GM21786 (cell line): ENCODE results near the gene HDGF.

Source experiments
- ATAC-seq: cut with Tn5 transposase; IDR thresholded peaks from one replicate; pipeline ENCODE4 v1.9.1; 2021; ENCODE audit not compliant: unreplicated experiment

HDGF gene

DNA sequence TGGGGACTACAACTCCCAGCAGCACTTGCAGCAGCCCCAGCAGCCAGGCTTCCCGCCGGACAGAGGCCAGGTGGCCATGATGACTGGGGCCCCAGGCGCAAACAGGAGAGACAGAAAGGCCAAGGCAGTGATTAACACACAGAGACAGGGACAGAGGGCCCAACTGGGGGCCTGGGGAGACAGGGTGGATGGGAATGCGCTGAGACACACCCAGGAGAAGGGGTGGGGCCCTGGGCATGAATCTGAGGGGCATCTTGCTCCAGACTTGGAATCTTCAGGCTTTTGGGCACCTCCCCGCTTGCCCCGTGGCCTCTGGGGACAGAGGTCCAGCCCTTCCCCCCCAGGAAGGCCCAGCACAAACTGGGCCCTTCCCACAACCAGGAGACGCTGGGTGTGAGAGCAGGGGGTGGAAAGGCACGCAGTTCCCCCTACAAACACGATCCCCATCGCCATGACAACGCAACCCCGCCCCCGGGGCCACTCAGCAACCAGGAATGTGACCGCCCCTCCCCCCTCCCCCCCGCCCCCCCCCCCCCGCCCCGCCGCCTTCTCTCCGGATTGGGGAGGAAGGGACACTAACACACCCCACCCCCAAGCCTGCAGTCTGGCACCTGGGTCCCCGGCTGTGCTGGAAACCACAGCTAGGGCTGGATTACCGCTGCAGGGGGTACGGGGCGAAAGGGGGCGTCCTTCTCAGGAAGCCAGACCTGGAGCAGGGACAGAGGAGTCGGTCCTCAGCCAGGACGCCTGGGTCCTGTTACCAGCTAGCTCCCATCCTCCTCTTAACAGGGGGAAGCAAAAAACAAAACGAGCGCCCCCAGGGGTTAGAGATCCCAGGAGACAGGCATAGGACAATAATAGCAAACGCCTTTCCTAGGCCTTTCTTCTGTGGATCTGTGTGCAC, 4.5 kb downstream of the HDGF start:
- no peak for ATAC-seq

DNA sequence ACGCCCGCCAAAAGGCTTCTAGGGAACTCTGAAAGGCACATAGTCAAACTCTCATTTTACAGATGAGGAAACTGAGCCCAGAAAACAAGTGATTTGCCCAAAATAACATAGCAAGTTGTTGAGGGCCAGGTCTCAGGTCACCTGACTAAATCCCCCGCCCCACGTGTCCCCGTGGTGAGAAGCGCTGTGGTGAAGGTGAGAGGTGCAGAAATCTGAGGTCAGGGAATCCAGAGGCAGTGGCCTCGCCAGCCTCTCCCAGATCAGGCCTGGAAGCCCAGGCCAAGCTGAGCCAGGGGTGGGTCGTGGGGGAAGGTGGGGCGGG, 5.1 kb downstream of the HDGF start:
- no peak for ATAC-seq

DNA sequence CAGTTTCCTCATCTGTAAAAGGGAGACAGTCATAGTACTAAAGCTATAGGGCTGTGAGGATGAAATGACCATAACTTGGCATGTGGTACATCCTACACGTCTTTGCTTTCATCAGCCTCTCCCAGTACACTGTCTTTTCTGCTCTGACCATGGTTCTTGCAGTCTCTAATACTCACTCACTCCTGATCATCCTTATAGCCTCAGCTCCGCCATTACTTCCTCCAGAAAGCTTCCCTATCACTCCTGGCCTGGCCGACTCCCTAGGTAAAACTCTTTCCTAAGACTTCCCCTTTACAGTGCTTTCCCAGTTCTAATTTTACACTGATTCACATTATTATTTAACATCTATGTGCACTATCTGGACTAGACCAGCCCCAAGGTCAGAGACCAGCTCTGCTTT, 5.6 kb downstream of the HDGF start:
- no peak for ATAC-seq

DNA sequence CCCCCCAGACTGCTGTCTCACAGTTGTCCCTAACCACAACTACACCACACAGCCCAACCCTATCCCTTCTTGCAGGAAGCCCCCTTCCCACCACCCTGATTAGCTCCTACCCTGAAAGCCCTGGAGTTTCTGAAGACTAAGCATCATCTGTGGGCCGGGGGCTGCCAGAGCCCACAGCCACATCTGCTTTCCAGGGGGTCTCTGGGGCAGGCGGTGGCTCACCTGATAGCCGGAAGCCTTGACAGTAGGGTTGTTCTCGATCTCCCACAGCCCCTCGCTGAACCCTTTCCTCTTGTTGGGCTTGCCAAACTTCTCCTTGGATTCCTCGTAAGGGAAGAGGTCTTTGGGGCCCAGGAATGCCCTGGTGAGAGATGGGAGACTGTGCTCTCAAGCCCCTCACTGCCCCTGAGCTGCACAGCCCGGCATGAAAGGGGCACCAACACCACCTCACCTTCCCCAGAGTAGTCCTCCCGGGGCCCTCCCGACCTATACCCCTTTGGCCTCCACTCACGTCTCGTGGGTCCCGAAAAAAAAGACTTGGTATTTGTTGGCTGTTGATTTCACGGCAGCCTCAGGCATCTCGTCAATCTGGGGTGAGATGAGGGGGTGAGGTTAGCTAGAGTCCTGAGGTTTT, 6.6 kb downstream of the HDGF start:
- ATAC-seq: no peak

DNA sequence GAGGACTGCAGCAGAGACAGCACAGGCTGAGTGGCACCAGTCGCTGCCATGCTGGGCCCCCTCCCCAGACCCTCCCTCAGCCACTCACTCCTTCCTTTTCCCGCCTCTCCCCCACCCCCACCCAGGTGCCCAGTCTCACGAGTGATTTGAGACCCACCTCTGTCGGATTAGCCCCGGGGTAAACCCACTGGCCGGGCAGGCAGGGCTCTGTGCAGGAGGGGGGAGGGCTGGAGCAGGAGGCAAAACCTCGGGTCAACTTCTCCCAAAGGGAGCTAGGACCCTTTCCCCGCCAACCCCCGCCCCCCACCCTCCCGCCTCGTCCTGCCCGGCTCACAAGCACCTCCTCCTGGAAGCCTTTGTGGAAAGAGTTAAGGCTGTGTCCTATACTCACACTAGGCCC, 7.1 kb downstream of the HDGF start:
- ATAC-seq: no peak

DNA sequence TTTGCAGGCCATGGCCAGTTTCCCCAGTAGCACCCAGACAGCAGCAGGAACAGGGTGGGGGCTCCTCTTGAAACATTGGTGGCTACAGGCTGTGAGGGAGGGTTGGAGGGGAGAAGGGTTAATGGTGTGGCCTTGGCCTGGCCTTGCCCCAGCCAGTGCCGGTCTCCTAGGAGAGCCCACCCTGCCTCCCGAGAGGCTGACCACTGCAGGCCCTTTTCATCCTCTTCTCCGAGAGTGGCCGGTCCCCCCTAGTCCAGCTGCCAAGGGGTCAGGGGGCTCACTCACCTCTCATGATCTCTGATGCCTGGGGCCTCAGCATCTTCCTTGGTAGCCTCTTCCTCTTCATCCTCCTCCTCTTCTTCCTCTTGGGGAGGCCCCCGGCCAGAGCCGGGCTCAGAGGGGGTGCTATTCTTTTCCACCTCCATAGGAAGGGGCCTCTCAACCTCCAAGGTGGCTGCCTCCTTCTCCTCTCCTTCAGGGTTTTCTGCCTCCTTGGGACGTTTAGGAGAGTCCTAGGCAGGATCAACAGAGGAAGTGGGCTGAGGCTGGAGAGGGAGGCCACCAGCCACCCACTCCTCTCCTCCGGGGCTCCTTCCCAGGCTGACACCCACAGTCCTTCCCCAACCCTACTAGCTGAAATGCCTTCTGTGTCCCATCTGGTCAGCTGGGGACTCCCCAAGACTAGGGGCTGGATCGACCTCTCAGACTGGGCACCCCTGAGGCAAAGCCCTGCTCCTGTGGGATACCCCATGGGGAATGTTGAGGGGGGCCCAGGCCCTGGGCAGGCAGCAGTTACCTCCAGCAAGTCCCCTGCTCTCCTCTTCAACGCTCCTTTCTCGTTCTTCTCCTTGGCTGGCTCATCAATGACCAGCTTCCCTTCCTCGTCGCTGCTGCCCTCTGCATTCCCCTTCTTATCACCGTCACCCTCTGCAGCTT, 7.8 kb downstream of the HDGF start:
- ATAC-seq: no peak

DNA sequence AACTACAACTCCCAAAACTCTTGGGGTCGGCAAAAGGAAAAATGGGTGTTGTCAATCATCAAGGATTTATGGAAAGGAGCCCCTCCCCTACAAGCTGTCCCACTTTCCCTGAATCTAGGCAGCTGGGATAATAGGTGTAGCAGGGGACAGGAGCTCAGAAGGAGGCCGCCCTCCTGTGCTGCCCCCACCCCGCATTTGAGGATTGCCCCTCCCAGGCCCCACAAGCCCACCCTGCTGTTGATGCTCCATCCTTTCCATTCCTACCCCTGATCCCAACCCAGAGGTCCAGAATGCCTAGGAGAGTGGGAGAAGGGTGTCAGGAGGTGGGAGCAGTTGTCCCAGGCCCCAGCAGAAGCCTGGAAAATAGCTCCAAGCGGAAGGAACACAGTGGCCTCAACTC, 8.7 kb downstream of the HDGF start:
- no peak for ATAC-seq

DNA sequence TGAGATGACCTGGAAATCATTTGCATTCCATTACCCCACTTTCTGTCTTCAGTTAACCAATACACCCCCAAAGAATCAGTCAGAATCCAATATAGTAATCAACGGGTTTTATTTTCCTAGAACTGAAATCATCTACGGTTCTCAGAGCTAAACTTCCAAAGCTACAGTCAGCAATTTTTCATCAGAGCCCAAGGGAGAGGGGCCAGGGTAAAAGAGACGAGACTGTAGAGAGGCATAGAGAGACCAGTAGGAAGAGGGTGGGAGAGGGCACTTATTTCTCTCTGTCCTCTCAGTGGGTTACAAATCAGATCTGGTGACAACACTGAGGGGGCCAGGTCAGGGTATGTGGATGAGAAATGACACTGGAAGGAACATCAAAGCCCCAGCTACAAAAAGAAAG, 9.5 kb downstream of the HDGF start:
- ATAC-seq: no peak

DNA sequence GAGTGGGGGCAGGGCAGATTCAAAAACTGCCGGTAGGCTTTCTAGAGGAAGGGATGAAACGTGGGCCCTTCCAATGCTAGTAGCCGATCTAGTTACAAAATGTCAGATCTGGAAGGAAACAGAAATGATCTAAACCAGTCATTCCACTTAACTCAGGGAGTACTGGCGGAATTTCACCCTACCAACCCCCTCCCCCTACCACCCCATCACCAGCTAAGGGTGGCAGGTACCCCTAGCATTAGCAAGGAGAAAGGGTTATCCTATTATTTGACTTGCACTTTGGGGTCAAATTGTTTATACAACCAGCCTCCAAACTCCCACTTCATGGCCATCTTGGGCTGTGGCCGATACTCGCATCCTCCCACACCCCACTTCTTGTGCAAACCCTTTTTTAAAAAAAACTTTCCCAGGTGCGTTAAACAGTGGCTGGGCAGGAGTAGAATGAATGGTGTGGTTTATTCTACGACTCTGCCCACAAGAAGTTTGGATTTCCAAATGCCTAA, 9.9 kb downstream of the HDGF start:
- ATAC-seq: no peak

DNA sequence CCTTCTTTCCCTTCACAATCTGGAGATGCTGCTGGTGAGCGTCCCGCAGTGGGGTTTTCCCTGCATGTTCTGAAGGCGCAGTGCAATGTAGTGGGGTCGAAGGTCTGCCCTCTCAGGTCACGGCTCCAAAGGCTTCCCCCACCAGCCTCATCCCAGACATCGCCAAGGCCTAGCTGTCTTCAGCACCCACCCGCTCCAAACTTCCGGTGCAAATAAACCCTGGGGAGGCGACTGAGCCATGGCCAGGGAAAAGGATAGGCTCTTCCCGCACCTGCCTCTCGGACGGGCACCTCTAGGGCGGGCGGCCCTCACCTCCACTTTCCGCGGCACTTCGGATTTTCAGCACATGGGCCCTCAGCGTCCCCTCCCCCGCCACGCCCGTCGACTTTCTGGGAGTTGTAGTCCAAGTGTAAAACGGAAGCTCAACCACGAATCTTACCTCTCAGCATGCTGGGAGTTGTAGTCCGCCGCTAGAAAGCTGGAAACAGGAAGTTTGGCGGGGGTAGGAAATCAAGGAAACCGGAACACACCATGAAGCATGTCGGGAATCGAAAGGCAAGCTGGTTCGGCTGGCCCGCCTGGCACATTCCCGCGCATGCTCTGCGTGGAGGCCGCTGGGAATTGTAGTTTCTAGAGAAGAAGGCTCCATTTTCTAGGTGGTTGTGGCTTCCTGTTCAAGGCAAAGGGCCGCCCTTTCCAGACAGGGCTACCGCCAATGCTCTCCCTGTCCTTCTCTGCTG, 10.6 kb downstream of the HDGF start, which contains the start of gene MRPL24:
Gene MRPL24 (minus strand): TSS at position 348 of the 740 bp plus-strand sequence. CDS start 2,384 bp downstream, outside the sequence.
- ATAC-seq: peak; percentile 86

DNA sequence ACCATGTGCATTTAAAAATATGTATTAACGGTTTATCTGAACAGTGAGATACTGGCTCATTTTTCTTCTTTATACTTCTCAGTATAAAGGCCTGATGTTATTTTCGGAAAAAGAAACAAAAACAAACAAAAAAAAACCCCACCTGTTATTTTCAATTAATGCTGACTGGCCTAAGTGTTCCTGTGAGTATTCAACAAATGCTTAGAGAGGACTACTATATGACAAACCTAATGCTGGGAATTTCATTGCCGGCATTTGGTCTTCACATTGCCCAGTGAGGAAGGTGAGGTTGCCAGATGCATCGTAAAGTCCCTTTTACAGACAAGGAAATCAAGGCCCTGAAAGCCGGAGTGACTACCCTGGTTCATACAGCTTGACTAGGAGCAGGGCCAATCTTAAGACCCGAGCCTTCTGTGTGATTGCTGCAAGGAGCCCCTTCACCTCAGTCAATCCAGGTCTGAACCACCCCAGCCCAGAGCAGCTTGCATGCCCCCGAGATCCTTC, 11.2 kb downstream of the HDGF start:
- ATAC-seq: no peak

DNA sequence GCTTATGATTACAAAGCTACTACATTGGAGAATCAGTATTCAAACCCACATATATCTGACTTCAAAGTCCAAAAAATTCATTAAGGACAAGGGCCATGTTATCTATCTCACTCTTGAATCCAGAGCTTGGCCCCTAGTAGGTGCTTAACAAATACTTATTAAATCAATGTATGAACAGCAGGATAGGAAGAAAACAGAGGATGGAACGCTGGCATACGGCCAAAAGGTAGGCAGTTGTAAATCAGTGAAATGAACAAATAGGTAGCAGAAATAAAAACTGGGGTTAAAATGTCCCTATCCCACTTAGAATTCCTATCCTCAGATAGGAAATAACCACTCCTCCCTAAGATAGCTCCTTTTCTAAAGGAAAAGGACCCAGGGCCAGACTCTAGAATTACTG, 12.6 kb downstream of the HDGF start:
- ATAC-seq: no peak

DNA sequence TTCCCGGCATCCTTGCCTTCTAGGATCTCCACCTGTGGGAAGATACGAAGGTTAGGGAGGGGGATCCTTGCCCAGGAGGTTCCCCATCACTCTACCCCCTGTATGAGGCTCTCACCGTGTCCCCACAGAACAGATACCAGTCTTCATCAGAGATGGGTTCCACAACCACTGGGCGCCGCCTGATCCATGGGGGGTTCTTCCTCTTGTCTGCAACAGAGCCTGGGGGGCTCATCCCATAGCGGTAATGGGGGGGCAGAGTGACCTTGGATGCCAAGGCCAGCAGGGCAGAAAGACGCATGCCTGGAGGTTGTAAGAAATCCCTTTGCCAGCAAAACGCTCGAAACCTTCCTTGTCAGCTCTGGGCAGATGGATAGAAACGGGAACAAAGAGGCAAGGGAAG, 13.1 kb downstream of the HDGF start:
- no peak for ATAC-seq

DNA sequence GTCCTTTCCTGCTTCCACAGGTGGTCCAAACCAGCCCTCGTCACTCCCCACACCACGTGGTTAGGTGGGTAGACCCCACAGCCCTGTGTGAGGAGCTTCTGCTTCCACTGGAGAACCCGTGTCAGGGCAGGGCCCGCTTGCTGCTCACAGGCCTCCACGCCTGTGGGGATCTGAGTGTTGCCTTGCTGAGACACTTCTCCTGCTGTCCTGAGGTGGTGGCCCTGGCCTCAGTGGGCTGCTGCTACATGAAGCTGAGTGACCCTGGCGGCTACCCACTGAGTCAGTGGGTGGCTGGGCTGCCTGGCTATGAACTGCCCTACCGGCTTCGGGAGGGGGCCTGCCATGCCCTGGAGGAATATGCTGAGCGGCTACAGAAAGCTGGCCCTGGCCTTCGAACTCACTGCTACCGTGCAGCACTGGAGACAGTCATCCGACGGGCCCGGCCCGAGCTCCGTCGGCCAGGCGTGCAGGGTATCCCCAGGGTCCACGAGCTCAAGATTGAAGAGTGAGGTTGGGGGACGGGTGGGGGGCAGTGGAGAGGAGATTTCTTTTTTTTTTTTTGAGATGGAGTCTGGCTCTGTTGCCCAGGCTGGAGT, 17.4 kb downstream of the HDGF start:
- no peak for ATAC-seq

DNA sequence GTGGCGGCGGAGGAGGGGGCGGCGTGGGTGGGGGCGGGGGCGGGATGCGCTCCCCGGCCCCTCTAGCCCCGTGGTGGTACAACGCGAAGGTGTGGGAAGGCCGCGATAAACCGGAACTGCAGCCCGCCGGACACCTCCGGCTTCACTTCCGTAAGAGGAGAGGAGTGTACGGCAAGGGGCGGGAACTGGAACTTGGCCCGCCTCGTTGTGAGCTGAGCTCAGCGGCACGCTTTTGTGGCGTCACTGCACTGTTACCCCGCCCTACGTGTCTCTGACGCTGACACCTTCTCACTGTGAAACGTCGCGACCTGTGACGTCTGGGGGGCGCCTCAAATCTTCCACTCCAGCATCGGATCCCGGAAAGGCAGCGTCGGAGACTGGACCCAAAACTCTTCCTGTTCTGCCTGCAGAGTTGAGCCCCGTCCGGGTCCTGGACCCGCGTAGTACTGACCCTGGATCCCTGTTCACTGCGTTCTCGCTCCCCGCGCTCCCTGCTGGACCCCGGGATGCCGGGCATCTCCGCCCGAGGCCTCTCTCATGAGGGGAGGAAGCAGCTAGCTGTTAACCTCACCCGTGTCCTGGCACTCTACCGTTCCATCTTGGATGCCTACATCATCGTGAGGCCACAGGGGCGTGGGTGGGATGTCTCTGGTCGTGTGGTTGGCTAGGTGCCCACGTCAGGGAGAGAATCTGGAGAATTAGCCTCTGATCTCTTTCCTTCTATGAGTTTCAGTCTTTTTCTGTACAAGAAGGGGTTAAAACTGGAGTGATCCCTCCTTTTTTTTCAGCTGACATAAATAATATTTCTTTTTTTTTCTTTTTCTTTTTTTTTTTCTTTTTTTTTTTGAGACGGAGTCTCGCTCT, 22.6 kb downstream of the HDGF start, which contains the start of gene ISG20L2:
Gene ISG20L2 (minus strand): TSS at position 168 of the 864 bp plus-strand sequence. CDS start 1,114 bp downstream, outside the sequence.
- peak; percentile 90 for ATAC-seq

DNA sequence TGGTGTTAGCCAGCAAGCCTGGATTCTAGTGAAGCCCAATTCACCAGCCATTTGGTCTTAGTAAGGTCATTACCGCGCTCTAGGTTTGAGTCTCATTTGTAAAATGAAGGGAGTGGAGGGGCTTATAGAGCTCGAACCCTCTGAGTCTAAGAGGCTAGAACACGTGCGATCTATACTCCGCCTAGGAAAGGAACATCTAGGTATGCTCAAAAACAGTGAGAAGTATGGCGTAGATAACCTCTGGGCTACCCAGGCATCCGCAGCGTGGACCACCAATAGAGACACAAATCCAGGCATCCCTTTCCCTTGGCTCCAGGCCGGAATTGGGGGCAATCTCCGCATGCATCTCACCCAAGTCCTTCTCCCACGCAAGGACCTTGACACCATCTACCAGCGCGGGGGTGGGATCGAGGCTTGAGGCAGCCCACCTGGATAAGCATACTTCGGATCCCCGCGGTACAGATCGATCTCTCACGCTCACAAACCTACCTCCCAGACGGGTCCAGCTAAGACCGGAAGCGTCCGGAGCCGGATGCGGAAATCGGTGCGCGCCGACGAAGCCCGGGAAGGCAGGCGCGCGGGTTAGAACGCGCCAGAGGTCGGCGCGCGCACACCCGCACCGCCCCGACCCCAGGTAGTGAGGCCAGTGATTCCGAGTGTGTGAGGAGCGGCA, 23.4 kb downstream of the HDGF start, which contains the start of gene METTL25B:
Gene METTL25B (plus strand): TSS at position 544 of the 673 bp plus-strand sequence. CDS start 636 bp downstream, outside the sequence.
- peak; percentile 40 for ATAC-seq

DNA sequence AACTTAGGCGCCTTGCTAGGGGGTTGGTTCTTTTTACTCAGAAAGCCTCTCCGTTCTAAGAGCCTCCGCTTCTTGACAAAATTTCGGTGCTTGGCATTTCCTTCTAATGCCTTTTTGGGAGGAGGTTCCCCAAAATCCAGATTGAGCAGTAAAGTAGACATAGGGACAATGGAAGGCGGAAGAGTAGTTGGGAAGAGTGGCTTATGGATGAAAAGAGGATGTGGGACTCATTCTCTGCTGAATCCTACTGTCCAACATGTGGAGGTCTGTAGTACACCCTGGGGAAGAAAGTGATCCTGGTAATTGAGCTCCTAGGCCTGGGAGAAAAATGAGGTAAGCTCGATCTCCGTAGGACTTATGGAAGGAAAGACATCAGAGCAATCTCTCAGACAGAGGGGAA, 24.0 kb downstream of the HDGF start:
- no peak for ATAC-seq

DNA sequence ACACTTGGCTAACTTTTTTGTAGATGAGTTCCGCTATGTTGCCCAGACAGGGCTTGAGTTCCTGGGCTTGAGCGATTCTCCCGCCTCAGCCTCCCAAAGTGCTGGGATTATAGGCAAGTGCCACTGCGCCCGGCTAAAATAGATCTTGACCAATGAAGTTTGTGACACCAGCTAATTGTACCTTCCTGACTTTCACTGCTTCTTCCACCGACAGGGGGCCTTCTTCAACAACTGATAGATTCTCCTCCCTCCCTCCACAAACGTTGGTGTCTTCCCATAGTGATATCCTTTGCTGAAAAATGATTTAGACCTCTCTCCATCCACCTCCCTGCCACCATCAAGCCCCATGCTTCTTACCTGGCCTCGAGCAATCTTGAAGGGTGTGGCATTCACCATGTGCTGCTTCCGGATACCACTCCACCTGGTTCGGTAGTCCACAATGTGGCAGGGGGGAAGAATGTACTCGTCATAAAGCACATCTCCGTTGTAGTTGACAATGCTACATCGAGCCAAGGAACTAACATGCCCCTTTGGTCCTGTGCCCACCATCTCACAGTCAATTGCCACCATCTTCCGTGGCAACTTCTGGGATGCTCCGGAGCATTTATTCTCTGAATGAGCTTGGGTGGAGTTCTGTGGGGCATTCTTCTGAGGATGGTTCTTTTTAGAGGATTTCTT, 24.8 kb downstream of the HDGF start:
- no peak for ATAC-seq
